ENCODE measurements around the gene FER1L5.

The FER1L5 gene

GRCh38 chr2:96688649-96689430 lies 46.3 kb downstream of the FER1L5 start:
- TF ChIP-seq TCF12 (IDR thresholded peaks at IDR 0.05; ENCODE audit: low read depth): no peak

- TF ChIP-seq ZBTB7A (IDR thresholded peaks at IDR 0.05; ENCODE audit: low read depth) (no peak), TCF12 (IDR thresholded peaks at IDR 0.05; ENCODE audit: low read depth) (no peak), RAD21 (IDR thresholded peaks at IDR 0.05; ENCODE audit: low read depth) (no peak), CREB1 (IDR thresholded peaks at IDR 0.05; ENCODE audit: low read depth) (no peak), YY1 (IDR thresholded peaks at IDR 0.05; ENCODE audit: low read depth) (no peak), MAX (IDR thresholded peaks at IDR 0.05) (no peak), CEBPB (IDR thresholded peaks at IDR 0.05) (no peak), EP300 (IDR thresholded peaks at IDR 0.05; ENCODE audit: borderline replicate concordance) (no peak)
These were observed 46.9 kb downstream of the FER1L5 start for GRCh38 chr2:96689431-96689991.

GRCh38 chr2:96690306-96691021 lies 47.9 kb downstream of the FER1L5 start:
- no peak for TF ChIP-seq TAF1 (IDR thresholded peaks at IDR 0.05; ENCODE audit: low read depth)
- no peak for TF ChIP-seq ZBTB7A (IDR thresholded peaks at IDR 0.05; ENCODE audit: low read depth)
- no peak for TF ChIP-seq RAD21 (IDR thresholded peaks at IDR 0.05; ENCODE audit: low read depth)
- no peak for TF ChIP-seq TCF12 (IDR thresholded peaks at IDR 0.05; ENCODE audit: low read depth)

GRCh38 chr2:96691022-96691612 lies 48.6 kb downstream of the FER1L5 start:
- TF ChIP-seq NFIC (IDR thresholded peaks at IDR 0.05) (no peak), RAD21 (IDR thresholded peaks at IDR 0.05; ENCODE audit: low read depth) (no peak), YY1 (IDR thresholded peaks at IDR 0.05; ENCODE audit: low read depth) (no peak), MAX (IDR thresholded peaks at IDR 0.05) (no peak), TEAD4 (IDR thresholded peaks at IDR 0.05) (no peak), CEBPB (IDR thresholded peaks at IDR 0.05) (no peak), TAF1 (IDR thresholded peaks at IDR 0.05; ENCODE audit: low read depth) (no peak), TCF12 (IDR thresholded peaks at IDR 0.05; ENCODE audit: low read depth) (no peak)

- TF ChIP-seq CEBPB (IDR thresholded peaks at IDR 0.05) (no peak), EP300 (IDR thresholded peaks at IDR 0.05; ENCODE audit: borderline replicate concordance) (no peak), REST (IDR thresholded peaks at IDR 0.05; ENCODE audit: low read depth) (no peak), NFIC (IDR thresholded peaks at IDR 0.05) (no peak), TCF12 (IDR thresholded peaks at IDR 0.05; ENCODE audit: low read depth) (no peak), TEAD4 (IDR thresholded peaks at IDR 0.05) (no peak), EGR1 (IDR thresholded peaks at IDR 0.05) (no peak), CREB1 (IDR thresholded peaks at IDR 0.05; ENCODE audit: low read depth) (no peak), RAD21 (IDR thresholded peaks at IDR 0.05; ENCODE audit: low read depth) (no peak), USF1 (IDR thresholded peaks at IDR 0.05) (no peak), TAF1 (IDR thresholded peaks at IDR 0.05; ENCODE audit: low read depth) (no peak), YY1 (IDR thresholded peaks at IDR 0.05; ENCODE audit: low read depth) (no peak)
These were observed 49.8 kb downstream of the FER1L5 start for GRCh38 chr2:96692094-96692971.

GRCh38 chr2:96693286-96694200 lies 51.0 kb downstream of the FER1L5 start:
- no peak for TF ChIP-seq ZBTB7A (IDR thresholded peaks at IDR 0.05; ENCODE audit: low read depth)
- TF ChIP-seq CEBPB (IDR thresholded peaks at IDR 0.05): no peak

- no peak for TF ChIP-seq YY1 (IDR thresholded peaks at IDR 0.05; ENCODE audit: low read depth)
- TF ChIP-seq USF1 (IDR thresholded peaks at IDR 0.05): no peak
These were observed 51.7 kb downstream of the FER1L5 start for GRCh38 chr2:96694279-96694678.
